ENCODE data around the gene EIF2AK3. TPM values are rescaled to one million over a fixed set of nuclear protein-coding genes. Genes with fewer than 3 reads are reported as not detected.

EIF2AK3 gene
- total RNA-seq, 1 donor from 2014 or later: 27.1 TPM

DNA sequence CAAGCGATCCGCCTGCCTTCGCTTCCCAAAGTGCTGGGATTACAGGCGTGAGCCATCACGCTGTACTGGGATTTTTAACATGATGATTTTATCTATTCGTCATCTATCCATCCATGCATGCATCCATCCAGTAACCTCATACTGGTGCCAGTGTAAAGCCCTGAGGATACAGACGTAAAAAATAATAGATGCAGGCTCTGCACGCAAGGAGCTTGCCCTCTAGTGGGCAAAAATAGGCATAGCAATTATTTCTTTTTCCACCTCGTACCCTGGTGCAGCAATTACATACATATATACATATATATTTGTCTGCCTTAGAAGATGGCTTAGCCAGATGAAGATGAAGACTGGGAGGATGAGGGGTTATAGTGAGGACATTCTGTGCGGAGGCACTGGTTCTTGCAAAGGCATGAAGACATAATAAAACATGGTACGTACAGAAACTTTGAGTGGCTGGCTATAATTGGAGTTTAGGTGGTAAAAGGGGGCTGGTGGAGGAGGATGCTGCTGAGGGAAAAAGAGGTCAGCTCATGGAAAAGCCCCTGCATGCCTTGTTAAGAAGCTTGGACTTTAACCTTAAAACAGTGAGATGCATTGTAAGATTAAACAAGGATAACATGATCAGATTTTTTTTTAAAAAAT lies 44.6 kb upstream of the EIF2AK3 start:
- no peak overlapping the region for H3K27ac Mint-ChIP-seq (ENCODE audit: unreplicated experiment)

DNA sequence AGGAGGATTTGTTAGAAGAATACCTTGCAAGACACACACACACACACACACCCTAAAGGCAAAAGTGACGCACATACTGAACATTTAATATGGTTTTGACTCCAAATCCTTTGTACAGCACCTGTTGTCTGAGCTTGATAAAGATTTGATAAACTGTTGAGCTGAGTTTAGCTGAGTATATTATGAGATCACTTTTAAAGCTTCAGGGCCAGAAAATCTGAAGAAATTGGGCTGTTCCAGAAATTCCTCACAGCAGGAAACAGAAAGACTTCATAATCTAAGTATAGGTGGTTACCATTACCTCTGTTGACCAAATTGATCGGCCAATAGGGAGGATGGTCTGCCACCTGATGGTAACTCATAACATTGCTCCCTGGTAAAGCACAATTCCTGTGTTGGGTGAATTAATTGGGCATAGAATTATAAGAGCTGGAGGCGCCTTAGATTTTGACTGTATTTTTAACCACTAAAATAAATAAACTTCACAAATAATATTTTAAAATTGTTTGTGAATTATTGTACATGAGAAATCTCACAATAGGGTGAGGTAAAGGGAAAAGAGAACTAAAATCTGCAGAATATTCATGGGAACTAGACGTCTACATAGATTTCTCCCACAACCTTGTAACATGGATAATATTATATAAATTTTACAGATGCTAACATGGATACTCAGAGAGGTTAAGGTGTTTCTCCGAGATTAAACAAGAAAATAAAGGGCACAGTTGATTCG lies 42.4 kb upstream of the EIF2AK3 start:
- Histone ChIP-seq H3K4me1 (ENCODE audit: insufficient read depth, low read length) (no peaks in the 10 kb centered on the region), H3K9ac (ENCODE audit: low read length) (no peak overlapping the region), H4K20me1 (ENCODE audit: insufficient read depth, low read length) (no peaks in the 10 kb centered on the region), H3K79me2 (ENCODE audit: insufficient read depth, low read length) (no peaks in the 10 kb centered on the region), H2AFZ (ENCODE audit: low read depth, low read length) (no peak overlapping the region), H3K4me3 (ENCODE audit: insufficient read depth, low read depth, low read length) (no peak overlapping the region), H3K9me3 (ENCODE audit: insufficient read depth, low read depth, low read length) (no peaks in the 10 kb centered on the region), H3K27me3 (ENCODE audit: insufficient read depth, low read length) (no peaks in the 10 kb centered on the region), H3K36me3 (ENCODE audit: insufficient read depth, low read length) (no peaks in the 10 kb centered on the region), H3K4me2 (ENCODE audit: low read length) (no peak overlapping the region), H3K27ac (ENCODE audit: low read depth, low read length) (no peak overlapping the region)
- no peaks in the 10 kb centered on the region for H3K9me3 Mint-ChIP-seq (ENCODE audit: unreplicated experiment)
- TF ChIP-seq, protein P1, sequence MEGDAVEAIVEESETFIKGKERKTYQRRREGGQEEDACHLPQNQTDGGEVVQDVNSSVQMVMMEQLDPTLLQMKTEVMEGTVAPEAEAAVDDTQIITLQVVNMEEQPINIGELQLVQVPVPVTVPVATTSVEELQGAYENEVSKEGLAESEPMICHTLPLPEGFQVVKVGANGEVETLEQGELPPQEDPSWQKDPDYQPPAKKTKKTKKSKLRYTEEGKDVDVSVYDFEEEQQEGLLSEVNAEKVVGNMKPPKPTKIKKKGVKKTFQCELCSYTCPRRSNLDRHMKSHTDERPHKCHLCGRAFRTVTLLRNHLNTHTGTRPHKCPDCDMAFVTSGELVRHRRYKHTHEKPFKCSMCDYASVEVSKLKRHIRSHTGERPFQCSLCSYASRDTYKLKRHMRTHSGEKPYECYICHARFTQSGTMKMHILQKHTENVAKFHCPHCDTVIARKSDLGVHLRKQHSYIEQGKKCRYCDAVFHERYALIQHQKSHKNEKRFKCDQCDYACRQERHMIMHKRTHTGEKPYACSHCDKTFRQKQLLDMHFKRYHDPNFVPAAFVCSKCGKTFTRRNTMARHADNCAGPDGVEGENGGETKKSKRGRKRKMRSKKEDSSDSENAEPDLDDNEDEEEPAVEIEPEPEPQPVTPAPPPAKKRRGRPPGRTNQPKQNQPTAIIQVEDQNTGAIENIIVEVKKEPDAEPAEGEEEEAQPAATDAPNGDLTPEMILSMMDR (IDR thresholded peaks at IDR 0.05; ENCODE audit: insufficient read depth, low read depth, low read length): peak; percentile 79
- no peak for TF ChIP-seq EZH2 (IDR thresholded peaks at IDR 0.05; ENCODE audit: insufficient read depth, low read length)
- no peak overlapping the region for H3K4me3 Mint-ChIP-seq (ENCODE audit: unreplicated experiment)
- no peak overlapping the region for H3K27ac Mint-ChIP-seq (ENCODE audit: unreplicated experiment)
- no peaks in the 10 kb centered on the region for H3K36me3 Mint-ChIP-seq (ENCODE audit: low read depth, unreplicated experiment)
- peak; percentile 30 for DNase-seq (ENCODE audit: low read depth)
- no peaks in the 10 kb centered on the region for H3K4me1 Mint-ChIP-seq (ENCODE audit: low read depth, unreplicated experiment)
- H3K27me3 Mint-ChIP-seq (ENCODE audit: low read depth, unreplicated experiment): no peaks in the 10 kb centered on the region
- FAIRE-seq: no peak

More for the DNA sequence above, 44.6 kb upstream of the EIF2AK3 start:
- Histone ChIP-seq H3K27ac (ENCODE audit: low read depth, low read length) (no peak overlapping the region), H2AFZ (ENCODE audit: low read depth, low read length) (no peak overlapping the region), H3K4me1 (ENCODE audit: insufficient read depth, low read length) (no peaks in the 10 kb centered on the region), H3K4me3 (ENCODE audit: insufficient read depth, low read depth, low read length) (no peak overlapping the region), H4K20me1 (ENCODE audit: insufficient read depth, low read length) (no peaks in the 10 kb centered on the region), H3K9me3 (ENCODE audit: insufficient read depth, low read depth, low read length) (no peaks in the 10 kb centered on the region), H3K36me3 (ENCODE audit: insufficient read depth, low read length) (no peaks in the 10 kb centered on the region), H3K79me2 (ENCODE audit: insufficient read depth, low read length) (no peaks in the 10 kb centered on the region), H3K9ac (ENCODE audit: low read length) (no peak overlapping the region), H3K4me2 (ENCODE audit: low read length) (no peak overlapping the region), H3K27me3 (ENCODE audit: insufficient read depth, low read length) (no peaks in the 10 kb centered on the region)
- no peak for TF ChIP-seq EZH2 (IDR thresholded peaks at IDR 0.05; ENCODE audit: insufficient read depth, low read length)
- TF ChIP-seq, protein P1 (IDR thresholded peaks at IDR 0.05; ENCODE audit: insufficient read depth, low read depth, low read length): peak; percentile 99
- Mint-ChIP-seq H3K36me3 (ENCODE audit: low read depth, unreplicated experiment) (no peaks in the 10 kb centered on the region), H3K4me1 (ENCODE audit: low read depth, unreplicated experiment) (no peaks in the 10 kb centered on the region), H3K27me3 (ENCODE audit: low read depth, unreplicated experiment) (peaks cover 2% of the 10 kb centered on the region), H3K9me3 (ENCODE audit: unreplicated experiment) (no peaks in the 10 kb centered on the region), H3K4me3 (ENCODE audit: unreplicated experiment) (no peak overlapping the region)
- DNase-seq (ENCODE audit: low read depth): peak; percentile 23
- FAIRE-seq: no peak

DNA sequence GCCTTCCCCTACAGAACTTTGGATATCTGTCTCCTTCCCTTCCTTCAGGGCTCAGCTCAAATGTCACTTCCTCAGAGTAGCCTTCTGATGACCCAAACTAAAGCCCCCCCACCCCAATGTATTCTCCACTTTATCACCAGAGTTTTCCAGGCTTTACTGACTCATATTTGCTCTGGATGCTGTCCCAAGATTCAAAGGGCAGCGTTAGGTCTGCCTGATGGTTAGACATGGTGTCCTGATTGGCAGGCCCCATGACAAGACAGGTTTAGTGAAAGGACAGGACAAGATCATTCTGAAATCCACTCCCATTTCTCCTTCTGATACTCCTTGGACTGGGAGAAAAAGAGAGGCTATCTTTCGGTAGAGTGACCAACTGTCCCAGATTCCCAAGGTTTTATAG lies 41.6 kb upstream of the EIF2AK3 start:
- Histone ChIP-seq H3K79me2 (ENCODE audit: insufficient read depth, low read length) (no peaks in the 10 kb centered on the region), H3K9ac (ENCODE audit: low read length) (no peak overlapping the region), H3K9me3 (ENCODE audit: insufficient read depth, low read depth, low read length) (no peaks in the 10 kb centered on the region), H3K27ac (ENCODE audit: low read depth, low read length) (no peak overlapping the region), H3K4me1 (ENCODE audit: insufficient read depth, low read length) (no peaks in the 10 kb centered on the region), H2AFZ (ENCODE audit: low read depth, low read length) (no peak overlapping the region), H3K4me2 (ENCODE audit: low read length) (no peak overlapping the region), H4K20me1 (ENCODE audit: insufficient read depth, low read length) (no peaks in the 10 kb centered on the region), H3K36me3 (ENCODE audit: insufficient read depth, low read length) (no peaks in the 10 kb centered on the region), H3K27me3 (ENCODE audit: insufficient read depth, low read length) (no peaks in the 10 kb centered on the region), H3K4me3 (ENCODE audit: insufficient read depth, low read depth, low read length) (no peak overlapping the region)
- DNase-seq (ENCODE audit: low read depth) (no peak), FAIRE-seq (no peak)
- Mint-ChIP-seq H3K27me3 (ENCODE audit: low read depth, unreplicated experiment) (no peaks in the 10 kb centered on the region), H3K4me3 (ENCODE audit: unreplicated experiment) (no peak overlapping the region), H3K4me1 (ENCODE audit: low read depth, unreplicated experiment) (no peaks in the 10 kb centered on the region), H3K36me3 (ENCODE audit: low read depth, unreplicated experiment) (no peaks in the 10 kb centered on the region), H3K27ac (ENCODE audit: unreplicated experiment) (no peak overlapping the region), H3K9me3 (ENCODE audit: unreplicated experiment) (no peaks in the 10 kb centered on the region)
- TF ChIP-seq EZH2 (IDR thresholded peaks at IDR 0.05; ENCODE audit: insufficient read depth, low read length): no peak
- TF ChIP-seq, protein P1 (IDR thresholded peaks at IDR 0.05; ENCODE audit: insufficient read depth, low read depth, low read length): no peak

All from astrocyte (in vitro differentiated cells and primary cell).